ENCODE measurements around the gene TNNT3. TPM values are rescaled to one million over a fixed set of nuclear protein-coding genes. Genes with fewer than 3 reads are reported as not detected.

TNNT3 gene
- total RNA-seq, 1 donor from 2014 or later, result 10.1 TPM

DNA sequence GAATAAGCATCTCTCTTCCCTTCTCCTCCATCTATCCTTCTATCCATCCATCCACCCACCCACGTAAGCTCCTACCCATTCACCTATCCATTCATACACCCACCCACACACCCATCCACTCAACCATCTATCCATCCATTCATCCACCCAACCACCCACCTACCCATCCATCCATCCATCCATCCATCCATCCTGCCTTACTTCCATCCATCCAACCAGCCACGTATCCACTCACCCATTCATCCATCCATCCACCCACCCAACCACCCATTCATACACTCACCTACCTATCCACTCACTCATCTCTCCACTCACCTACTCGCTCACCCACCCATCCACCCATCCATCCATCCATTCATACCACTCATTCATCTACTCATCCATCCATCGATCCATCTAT is 13.2 kb downstream of the TNNT3 start:
- Histone ChIP-seq H3K36me3 (no peaks in the 10 kb centered on the region), H3K27ac (no peak overlapping the region), H3K4me3 (no peak overlapping the region), H3K9me3 (no peaks in the 10 kb centered on the region), H3K4me1 (no peaks in the 10 kb centered on the region), H3K27me3 (no peaks in the 10 kb centered on the region)
- TF ChIP-seq, protein P1, sequence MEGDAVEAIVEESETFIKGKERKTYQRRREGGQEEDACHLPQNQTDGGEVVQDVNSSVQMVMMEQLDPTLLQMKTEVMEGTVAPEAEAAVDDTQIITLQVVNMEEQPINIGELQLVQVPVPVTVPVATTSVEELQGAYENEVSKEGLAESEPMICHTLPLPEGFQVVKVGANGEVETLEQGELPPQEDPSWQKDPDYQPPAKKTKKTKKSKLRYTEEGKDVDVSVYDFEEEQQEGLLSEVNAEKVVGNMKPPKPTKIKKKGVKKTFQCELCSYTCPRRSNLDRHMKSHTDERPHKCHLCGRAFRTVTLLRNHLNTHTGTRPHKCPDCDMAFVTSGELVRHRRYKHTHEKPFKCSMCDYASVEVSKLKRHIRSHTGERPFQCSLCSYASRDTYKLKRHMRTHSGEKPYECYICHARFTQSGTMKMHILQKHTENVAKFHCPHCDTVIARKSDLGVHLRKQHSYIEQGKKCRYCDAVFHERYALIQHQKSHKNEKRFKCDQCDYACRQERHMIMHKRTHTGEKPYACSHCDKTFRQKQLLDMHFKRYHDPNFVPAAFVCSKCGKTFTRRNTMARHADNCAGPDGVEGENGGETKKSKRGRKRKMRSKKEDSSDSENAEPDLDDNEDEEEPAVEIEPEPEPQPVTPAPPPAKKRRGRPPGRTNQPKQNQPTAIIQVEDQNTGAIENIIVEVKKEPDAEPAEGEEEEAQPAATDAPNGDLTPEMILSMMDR (IDR thresholded peaks at IDR 0.05), result no peak
- DNase-seq (ENCODE audit: low spot score in 2 of 2), result no peak
- intact Hi-C loops (cut with DNase I), result no loop called here

DNA sequence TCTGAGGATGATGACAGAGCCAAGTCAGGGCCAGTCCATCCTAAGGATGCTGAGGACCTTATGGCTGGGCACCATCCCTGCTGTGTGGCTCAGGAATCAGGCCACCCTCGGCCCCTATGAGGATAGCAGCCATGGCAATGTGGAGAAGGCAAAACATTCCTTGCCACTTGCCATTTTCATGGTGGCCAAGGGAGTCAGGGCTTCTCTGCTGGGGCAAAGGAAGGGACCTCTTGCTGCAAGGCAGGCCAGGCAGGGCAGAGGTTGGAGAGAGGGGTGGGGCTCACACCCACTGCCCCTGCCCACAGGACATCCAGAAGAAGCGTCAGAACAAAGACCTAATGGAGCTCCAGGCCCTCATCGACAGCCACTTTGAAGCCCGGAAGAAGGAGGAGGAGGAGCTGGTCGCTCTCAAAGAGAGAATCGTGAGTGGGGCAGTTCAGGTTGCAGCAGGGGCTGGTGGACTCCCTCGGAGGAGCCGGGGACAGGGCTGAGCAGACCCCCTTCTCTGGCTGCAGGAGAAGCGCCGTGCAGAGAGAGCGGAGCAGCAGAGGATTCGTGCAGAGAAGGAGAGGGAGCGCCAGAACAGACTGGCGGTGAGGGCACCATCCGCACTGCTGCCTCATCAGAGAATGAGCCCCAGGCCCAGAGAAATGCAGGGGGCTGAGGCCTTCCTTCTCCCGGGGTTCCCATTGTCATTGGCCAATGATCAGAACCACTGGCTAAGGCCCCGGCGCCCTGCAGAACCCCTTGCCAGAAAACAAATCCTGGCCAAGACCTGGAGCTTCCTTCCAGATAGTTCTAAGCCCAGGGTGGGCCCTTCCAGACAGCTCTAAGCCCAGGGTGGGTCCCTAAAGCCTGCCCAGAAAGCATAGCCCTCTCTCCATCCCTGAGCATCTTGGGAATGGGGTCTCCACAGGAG is 14.2 kb downstream of the TNNT3 start:
- intact Hi-C loops (cut with DNase I), result no loop called here
- no peaks in the 10 kb centered on the region for H3K9me3 ChIP-seq
- no peak overlapping the region for H3K27ac ChIP-seq
- no peak for DNase-seq (ENCODE audit: low spot score in 2 of 2)
- TF ChIP-seq, protein P1 (IDR thresholded peaks at IDR 0.05), result no peak
- H3K27me3 ChIP-seq, result no peaks in the 10 kb centered on the region
- no peak overlapping the region for H3K4me3 ChIP-seq
- no peaks in the 10 kb centered on the region for H3K36me3 ChIP-seq
- H3K4me1 ChIP-seq, result no peaks in the 10 kb centered on the region

DNA sequence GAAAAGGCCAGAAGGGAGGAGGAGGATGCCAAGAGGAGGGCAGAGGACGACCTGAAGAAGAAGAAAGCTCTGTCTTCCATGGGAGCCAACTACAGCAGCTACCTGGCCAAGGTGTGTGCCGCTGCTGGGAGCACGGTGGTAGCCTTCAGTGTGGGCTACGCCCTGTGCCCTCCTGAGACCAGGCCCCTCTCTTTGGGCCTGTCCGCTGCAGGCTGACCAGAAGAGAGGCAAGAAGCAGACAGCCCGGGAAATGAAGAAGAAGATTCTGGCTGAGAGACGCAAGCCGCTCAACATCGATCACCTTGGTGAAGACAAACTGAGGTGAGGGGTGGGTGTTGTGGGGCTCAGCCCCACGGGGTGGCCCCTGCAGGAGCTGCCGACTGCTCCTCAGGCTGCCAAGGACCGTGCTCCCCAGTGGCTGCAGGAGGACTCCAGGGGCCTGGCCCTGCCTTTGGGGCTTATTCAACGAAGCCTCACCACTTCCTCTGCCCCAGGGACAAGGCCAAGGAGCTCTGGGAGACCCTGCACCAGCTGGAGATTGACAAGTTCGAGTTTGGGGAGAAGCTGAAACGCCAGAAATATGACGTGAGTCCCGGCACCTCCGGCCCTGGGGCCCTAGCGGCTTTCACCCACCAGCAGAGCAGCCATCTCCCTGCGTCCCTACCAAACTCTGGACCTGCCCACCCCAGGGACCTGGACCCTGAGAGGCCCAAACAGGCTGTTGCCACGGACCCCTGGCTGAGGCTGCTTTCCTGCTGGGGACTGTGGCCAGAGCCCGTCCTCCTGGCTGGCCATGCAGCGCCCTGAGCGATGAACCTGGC is 15.0 kb downstream of the TNNT3 start:
- intact Hi-C loops (cut with DNase I), result no loop called here
- Histone ChIP-seq H3K27ac (no peak overlapping the region), H3K36me3 (no peaks in the 10 kb centered on the region), H3K9me3 (no peaks in the 10 kb centered on the region), H3K4me3 (no peak overlapping the region), H3K27me3 (no peaks in the 10 kb centered on the region), H3K4me1 (no peaks in the 10 kb centered on the region)
- TF ChIP-seq, protein P1 (IDR thresholded peaks at IDR 0.05), result no peak
- DNase-seq (ENCODE audit: low spot score in 2 of 2), result no peak

DNA sequence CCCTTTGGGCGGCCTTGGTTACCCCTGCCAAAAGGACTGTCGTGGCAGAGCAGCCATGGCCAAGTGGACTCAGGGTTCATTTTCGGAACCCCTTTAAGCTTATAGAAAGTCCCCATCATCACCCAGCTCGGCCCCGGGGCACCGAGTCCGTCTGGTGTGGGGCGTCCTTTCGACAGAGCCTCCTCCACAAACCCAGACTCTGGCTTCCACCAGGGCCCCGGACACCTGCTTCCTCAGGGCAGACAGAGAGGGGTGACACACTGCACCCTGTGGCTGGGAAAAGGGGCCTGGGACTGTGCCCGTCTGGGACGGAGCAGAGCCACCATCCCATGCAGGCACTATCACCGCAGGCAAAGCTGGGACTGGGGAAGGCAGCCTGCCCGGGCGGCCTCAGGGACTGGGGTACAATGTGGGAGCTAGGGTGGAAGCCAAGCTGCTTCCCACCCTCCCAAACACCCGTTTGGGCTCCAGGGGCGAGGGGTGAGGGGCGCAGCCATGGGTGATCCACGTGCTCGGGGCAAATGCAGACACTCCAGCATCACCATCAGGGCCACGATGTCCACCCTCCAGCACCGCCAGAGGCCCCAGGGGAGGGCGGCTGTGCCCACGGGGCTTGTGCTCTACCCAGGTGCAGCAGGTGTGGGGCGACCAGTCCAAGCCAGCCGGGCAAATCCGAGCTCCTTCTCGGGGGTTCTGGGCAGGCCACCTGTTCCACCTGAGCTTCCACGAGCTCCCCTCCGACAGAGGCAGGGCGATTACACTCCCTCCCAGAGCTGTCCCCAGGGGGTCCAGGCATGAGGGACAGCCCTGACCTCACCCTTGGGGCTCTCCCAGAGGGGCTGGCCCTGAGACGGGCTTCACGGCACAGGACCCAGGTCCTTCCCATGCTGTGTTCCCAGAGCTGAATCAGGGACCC is 15.9 kb downstream of the TNNT3 start:
- H3K36me3 ChIP-seq, result no peaks in the 10 kb centered on the region
- no peaks in the 10 kb centered on the region for H3K27me3 ChIP-seq
- no peaks in the 10 kb centered on the region for H3K9me3 ChIP-seq
- TF ChIP-seq, protein P1 (IDR thresholded peaks at IDR 0.05), result no peak
- H3K4me3 ChIP-seq, result no peak overlapping the region
- no peak overlapping the region for H3K27ac ChIP-seq
- DNase-seq (ENCODE audit: low spot score in 2 of 2), result peak in 1 of 2 donors; percentile 56
- H3K4me1 ChIP-seq, result no peaks in the 10 kb centered on the region
- intact Hi-C loops (cut with DNase I), result no loop called here
